HCT116 (cell line): Measurements from ENCODE around the gene COL20A1. TPM values are rescaled to one million over a fixed set of nuclear protein-coding genes. Genes with fewer than 3 reads are reported as not detected.

Source experiments
- ATAC-seq: fragments of 200-7000 bp; cut with Tn5 transposase; 2 replicates; pipeline ENCODE4 v1.9.1; 2020; ENCODE audit warnings: mild to moderate bottlenecking, moderate library complexity
- BruUV-seq: library from RNA; stranded (reverse); fragments of 400-500 nt; replicated peaks from 2 replicates; lab custom pipeline; 2021; lab: Mats Ljungman, UMichigan
- CTCF ChIA-PET: fragments of 300-600 bp; sonication (Branson Sonifier 250); formaldehyde crosslinking; loops from one replicate; lab custom pipeline; 2021; ENCODE audit warnings: antibody characterized with exemption; lab: Charles Lee
- POLR2A ChIA-PET: fragments of 300-600, 350-600 bp; sonication (Branson Sonifier 250); formaldehyde crosslinking; loops from one replicate; lab custom pipeline; 2021; ENCODE audit warnings: antibody characterized with exemption; lab: Charles Lee
- RAD21 ChIA-PET, 2 experiments: fragments of 300-600 bp; sonication (Branson Sonifier 250); formaldehyde crosslinking; loops; one replicate each; lab custom pipeline; 2023; ENCODE audit warnings: low total read pairs in 2 of 2; ENCODE audit not compliant: uncharacterized antibody in 2 of 2, unreplicated experiment in 2 of 2, low non-redundant PET in 1 of 2; lab: Charles Lee
- DNase-seq: peaks from one replicate; pipeline ENCODE4 v3.0.0-alpha.2; 2010; ENCODE audit warnings: low read depth, low spot score
- H2AFZ ChIP-seq: fragments of 200-600 bp; shearing (Covaris generic), sonication (generic); 2 replicates; pipeline ENCODE4 v1.6.1; 2017; ENCODE audit warnings: low read depth, mixed run types, mixed read lengths, antibody characterized with exemption, low read length; ENCODE audit not compliant: poor library complexity, severe bottlenecking
- H3K27ac ChIP-seq: 2 replicates; pipeline ENCODE4 v1.5.1; 2012; ENCODE audit warnings: low read depth, low read length
- H3K27me3 ChIP-seq: fragments of 200-600 bp; sonication (generic); 2 replicates; pipeline ENCODE4 v1.6.1; 2016; ENCODE audit warnings: mixed run types, low read length, mixed read lengths; ENCODE audit not compliant: insufficient read depth
- H3K36me3 ChIP-seq, 2 experiments: fragments of 200-500 bp in 1 of 2; fragments of 200-600 bp in 1 of 2; sonication (Bioruptor generic) in 1 of 2; sonication (generic) in 1 of 2; 2 replicates each; pipeline versions ENCODE4 v1.5.1 to v1.6.1; 2014 to 2016; ENCODE audit warnings: low read length in 2 of 2, inconsistent platforms in 1 of 2, mixed read lengths in 1 of 2, mixed run types in 1 of 2; ENCODE audit not compliant: insufficient read depth in 2 of 2, control insufficient read depth in 1 of 2
- H3K4me1 ChIP-seq, 2 experiments: fragments of 200-600 bp in 1 of 2; sonication (generic) in 1 of 2; 2 replicates each; pipeline versions ENCODE4 v1.5.1 to v1.6.1; 2012 to 2017; ENCODE audit warnings: low read length in 2 of 2, inconsistent platforms in 1 of 2, mild to moderate bottlenecking in 1 of 2, mixed read lengths in 1 of 2, mixed run types in 1 of 2, moderate library complexity in 1 of 2; ENCODE audit not compliant: insufficient read depth in 2 of 2, control insufficient read depth in 1 of 2
- H3K4me2 ChIP-seq: fragments of 200-600 bp; sonication (generic); 2 replicates; pipeline ENCODE4 v1.6.1; 2017; ENCODE audit warnings: mixed run types, low read length, mixed read lengths
- H3K4me3 ChIP-seq, 2 experiments: fragments of 200-600 bp in 1 of 2; sonication (generic) in 1 of 2; replicated peaks in 1 of 2; 2 replicates each; pipeline ENCODE4 v1.5.1; 2011 to 2016; ENCODE audit warnings: low read length in 2 of 2, control low read depth in 1 of 2, low read depth in 1 of 2, mild to moderate bottlenecking in 1 of 2, mixed read lengths in 1 of 2, mixed run types in 1 of 2
- H3K79me2 ChIP-seq: fragments of 200-600 bp; sonication (generic); 2 replicates; pipeline ENCODE4 v1.6.1; 2017; ENCODE audit warnings: mild to moderate bottlenecking, mixed run types, low read length, moderate library complexity, mixed read lengths; ENCODE audit not compliant: insufficient read depth
- H3K9ac ChIP-seq: fragments of 200-600 bp; sonication (generic); 2 replicates; pipeline ENCODE4 v1.6.1; 2016; ENCODE audit warnings: low read length, mixed read lengths
- H3K9me2 ChIP-seq: fragments of 200-600 bp; sonication (generic), shearing (Covaris generic); 2 replicates; pipeline ENCODE4 v1.6.1; 2017; ENCODE audit warnings: mixed run types, mild to moderate bottlenecking, moderate library complexity; ENCODE audit not compliant: insufficient read depth
- H3K9me3 ChIP-seq, 2 experiments: fragments of 200-500 bp in 1 of 2; fragments of 200-600 bp in 1 of 2; sonication (Bioruptor generic) in 1 of 2; sonication (generic) in 1 of 2; 2 replicates each; pipeline ENCODE4 v1.6.1; 2014 to 2017; ENCODE audit warnings: low read length in 2 of 2, mixed read lengths in 2 of 2, inconsistent platforms in 1 of 2, low read depth in 1 of 2, mild to moderate bottlenecking in 1 of 2, mixed run types in 1 of 2, moderate library complexity in 1 of 2; ENCODE audit not compliant: control insufficient read depth in 1 of 2, insufficient read depth in 1 of 2
- H4K20me1 ChIP-seq: fragments of 200-600 bp; sonication (generic), shearing (Covaris generic); 2 replicates; pipeline ENCODE4 v1.6.1; 2017; ENCODE audit warnings: mixed run types, mild to moderate bottlenecking, moderate library complexity; ENCODE audit not compliant: insufficient read depth
- CBX3 ChIP-seq: IDR thresholded peaks from 2 replicates; pipeline ENCODE4 v1.6.1; 2012; ENCODE audit warnings: low read depth
- EZH2 ChIP-seq: fragments of 200-600 bp; sonication (generic); IDR thresholded peaks from 2 replicates; pipeline ENCODE4 v1.6.1; 2017; ENCODE audit warnings: antibody characterized with exemption, mixed run types
- FOSL1 ChIP-seq: IDR thresholded peaks from 2 replicates; pipeline ENCODE4 v1.6.1; 2012; ENCODE audit warnings: low read depth
- SP1 ChIP-seq: IDR thresholded peaks from 2 replicates; pipeline ENCODE4 v1.6.1; 2012; ENCODE audit warnings: low read depth
- ZFX ChIP-seq: fragments of 450-650 bp; IDR thresholded peaks from 2 replicates; pipeline ENCODE4 v1.6.1; 2017
- ZNF274 ChIP-seq: fragments of 200-500 bp; sonication (Bioruptor generic); IDR thresholded peaks from 2 replicates; pipeline ENCODE4 v1.6.1; 2014; ENCODE audit warnings: mild to moderate bottlenecking, low read depth, low read length, inconsistent platforms
- intact Hi-C: fragments of 100-400 bp; cut with micrococcal nuclease; formaldehyde crosslinking; loops from 2 replicates; pipeline ENCODE4 v1.10.0; 2022
- total RNA-seq: library from RNA; stranded (reverse); gene quantifications from one replicate; pipeline ENCODE4 v1.2.1, GENCODE V29; 2021; ENCODE audit not compliant: unreplicated experiment
- TF ChIP-seq, protein P1 (sequence below), 3 experiments: fragments of 200-600 bp in 1 of 3; sonication (generic) in 1 of 3; IDR thresholded peaks in 2 of 3; conservative IDR thresholded peaks in 1 of 3; 2 replicates each; pipeline ENCODE4 v1.5.1; 2012 to 2017; ENCODE audit warnings: low read depth in 2 of 3, low read length in 2 of 3, antibody characterized with exemption in 1 of 3, borderline replicate concordance in 1 of 3, control low read depth in 1 of 3, mild to moderate bottlenecking in 1 of 3, mixed read lengths in 1 of 3, mixed run types in 1 of 3, moderate library complexity in 1 of 3; ENCODE audit not compliant: insufficient read depth in 1 of 3
- TF ChIP-seq, protein P2 (sequence below): IDR thresholded peaks from 2 replicates; pipeline ENCODE4 v1.6.1; 2012
- TF ChIP-seq, protein P3 (sequence below): IDR thresholded peaks from 2 replicates; pipeline ENCODE4 v1.6.1; 2012

COL20A1 gene
- total RNA-seq, 1 experiment from 2014 or later = 0.34 TPM

DNA sequence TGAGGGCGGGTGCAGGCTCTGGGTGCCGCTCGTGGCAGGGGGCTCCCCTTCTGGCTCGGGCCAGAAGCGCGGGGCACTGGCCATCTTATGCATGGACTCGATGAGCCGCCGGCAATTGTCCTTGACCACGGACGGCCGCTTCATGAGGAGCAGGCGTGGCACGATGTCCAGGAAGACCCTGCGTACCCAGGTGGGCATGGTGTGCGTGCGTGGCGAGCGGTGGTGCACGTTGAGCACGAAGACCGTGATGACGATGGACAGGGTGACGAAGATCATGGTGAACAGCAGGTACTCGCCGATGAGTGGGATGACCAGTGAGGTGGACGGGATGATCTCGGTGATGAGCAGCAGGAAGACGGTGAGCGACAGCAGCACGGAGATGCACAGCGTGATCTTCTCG is 57.2 kb downstream of the COL20A1 start:
- ChIA-PET CTCF (no interaction called here), POLR2A (no interaction called here), RAD21 (no interaction called here)
- Histone ChIP-seq H2AFZ (no peak overlapping the region), H3K4me3 (no peak overlapping the region), H3K27me3 (no peaks in the 10 kb centered on the region), H3K4me1 (no peaks in the 10 kb centered on the region), H3K27ac (no peak overlapping the region), H3K36me3 (no peaks in the 10 kb centered on the region), H3K79me2 (no peaks in the 10 kb centered on the region), H3K9ac (no peak overlapping the region), H4K20me1 (no peaks in the 10 kb centered on the region), H3K9me3 (peaks cover 0 to 6% of the 10 kb centered on the region in 2 experiments; a peak in 1 of 4 replicates), H3K9me2 (no peaks in the 10 kb centered on the region), H3K4me2 (no peak overlapping the region)
- no peak for DNase-seq
- TF ChIP-seq, protein P1, sequence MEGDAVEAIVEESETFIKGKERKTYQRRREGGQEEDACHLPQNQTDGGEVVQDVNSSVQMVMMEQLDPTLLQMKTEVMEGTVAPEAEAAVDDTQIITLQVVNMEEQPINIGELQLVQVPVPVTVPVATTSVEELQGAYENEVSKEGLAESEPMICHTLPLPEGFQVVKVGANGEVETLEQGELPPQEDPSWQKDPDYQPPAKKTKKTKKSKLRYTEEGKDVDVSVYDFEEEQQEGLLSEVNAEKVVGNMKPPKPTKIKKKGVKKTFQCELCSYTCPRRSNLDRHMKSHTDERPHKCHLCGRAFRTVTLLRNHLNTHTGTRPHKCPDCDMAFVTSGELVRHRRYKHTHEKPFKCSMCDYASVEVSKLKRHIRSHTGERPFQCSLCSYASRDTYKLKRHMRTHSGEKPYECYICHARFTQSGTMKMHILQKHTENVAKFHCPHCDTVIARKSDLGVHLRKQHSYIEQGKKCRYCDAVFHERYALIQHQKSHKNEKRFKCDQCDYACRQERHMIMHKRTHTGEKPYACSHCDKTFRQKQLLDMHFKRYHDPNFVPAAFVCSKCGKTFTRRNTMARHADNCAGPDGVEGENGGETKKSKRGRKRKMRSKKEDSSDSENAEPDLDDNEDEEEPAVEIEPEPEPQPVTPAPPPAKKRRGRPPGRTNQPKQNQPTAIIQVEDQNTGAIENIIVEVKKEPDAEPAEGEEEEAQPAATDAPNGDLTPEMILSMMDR (IDR thresholded peaks at IDR 0.05 in 2 of 3, conservative IDR thresholded peaks at IDR 0.05 in 1 of 3; ENCODE audit: borderline replicate concordance in 1 of 3, insufficient read depth in 1 of 3, low read depth in 2 of 3, low read length in 2 of 3) = no peak
- TF ChIP-seq FOSL1 (no peak), EZH2 (no peak), ZNF274 (no peak), ZFX (no peak), CBX3 (no peak), SP1 (no peak)
- TF ChIP-seq, protein P2, sequence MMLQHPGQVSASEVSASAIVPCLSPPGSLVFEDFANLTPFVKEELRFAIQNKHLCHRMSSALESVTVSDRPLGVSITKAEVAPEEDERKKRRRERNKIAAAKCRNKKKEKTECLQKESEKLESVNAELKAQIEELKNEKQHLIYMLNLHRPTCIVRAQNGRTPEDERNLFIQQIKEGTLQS = no peak
- TF ChIP-seq, protein P3, sequence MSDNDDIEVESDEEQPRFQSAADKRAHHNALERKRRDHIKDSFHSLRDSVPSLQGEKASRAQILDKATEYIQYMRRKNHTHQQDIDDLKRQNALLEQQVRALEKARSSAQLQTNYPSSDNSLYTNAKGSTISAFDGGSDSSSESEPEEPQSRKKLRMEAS = no peak
- intact Hi-C loops = no loop called here
- ATAC-seq = no peak
- no TSS peak for BruUV-seq
